Effector memory CD8-positive, alpha-beta T cell (primary cell): ENCODE results near the gene AHSP.
A peak's percentile ranks its signal among the peaks of the same experiment; 100 is the strongest.
"Not testable (repeated sequence)": the region's sequence is repeated elsewhere in the genome, so short reads cannot be mapped to it uniquely, and the experiment has no call there.

ENCODE experiments used
- ATAC-seq: fragments of 150-1000 bp; cut with Tn5 transposase; replicated peaks from 2 replicates; pipeline ENCODE4 v1.10.0; 2021; ENCODE audit warnings: mild to moderate bottlenecking, moderate library complexity
- DNase-seq, 3 experiments: peaks; one replicate each; pipeline ENCODE4 v3.0.0; 2021
- H3K27ac Mint-ChIP-seq, 2 donors: one replicate each; pipeline ENCODE4 v1.8.0; 2022; ENCODE audit warnings: mild to moderate bottlenecking in 2 of 2, mixed read lengths in 2 of 2, moderate library complexity in 2 of 2
- H3K27me3 Mint-ChIP-seq, 2 donors: one replicate each; pipeline ENCODE4 v1.8.0; 2022; ENCODE audit warnings: mixed read lengths in 2 of 2
- H3K36me3 Mint-ChIP-seq: one replicate; pipeline ENCODE4 v1.8.0; 2022; ENCODE audit warnings: mild to moderate bottlenecking, moderate library complexity, mixed read lengths; ENCODE audit not compliant: insufficient read depth
- H3K4me1 Mint-ChIP-seq, 2 donors: one replicate each; pipeline ENCODE4 v1.8.0; 2022; ENCODE audit warnings: low read depth in 2 of 2, mixed read lengths in 2 of 2
- H3K4me3 Mint-ChIP-seq, 2 donors: one replicate each; pipeline ENCODE4 v1.8.0; 2022; ENCODE audit warnings: mild to moderate bottlenecking in 2 of 2, mixed read lengths in 2 of 2, moderate library complexity in 2 of 2
- H3K9me3 Mint-ChIP-seq, 2 donors: one replicate each; pipeline ENCODE4 v1.8.0; 2022; ENCODE audit warnings: mixed read lengths in 2 of 2

AHSP gene

DNA sequence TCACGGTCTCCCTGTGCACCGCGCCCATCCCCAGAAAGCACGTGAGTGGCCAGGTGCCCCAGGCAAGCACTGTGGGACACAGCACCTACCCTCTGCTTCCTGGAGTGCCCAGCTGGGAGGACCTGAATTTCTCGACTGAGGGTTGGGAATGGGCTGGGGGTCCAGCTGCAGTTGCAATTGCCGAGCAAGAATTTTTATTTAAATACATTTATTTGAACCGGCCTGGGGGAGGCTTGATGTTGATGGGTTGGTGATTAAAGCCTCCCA is 38.5 kb upstream of the AHSP start:
- DNase-seq: no peak
- Mint-ChIP-seq H3K27me3 (no peaks in the 10 kb centered on the region), H3K36me3 (peaks cover 15% of the 10 kb centered on the region), H3K9me3 (no peaks in the 10 kb centered on the region), H3K4me3 (peak overlapping the region; percentile 40 to 54), H3K27ac (peak overlapping the region; percentile 44 to 79), H3K4me1 (peaks cover 4 to 8% of the 10 kb centered on the region in 2 donors)
- ATAC-seq: no peak

DNA sequence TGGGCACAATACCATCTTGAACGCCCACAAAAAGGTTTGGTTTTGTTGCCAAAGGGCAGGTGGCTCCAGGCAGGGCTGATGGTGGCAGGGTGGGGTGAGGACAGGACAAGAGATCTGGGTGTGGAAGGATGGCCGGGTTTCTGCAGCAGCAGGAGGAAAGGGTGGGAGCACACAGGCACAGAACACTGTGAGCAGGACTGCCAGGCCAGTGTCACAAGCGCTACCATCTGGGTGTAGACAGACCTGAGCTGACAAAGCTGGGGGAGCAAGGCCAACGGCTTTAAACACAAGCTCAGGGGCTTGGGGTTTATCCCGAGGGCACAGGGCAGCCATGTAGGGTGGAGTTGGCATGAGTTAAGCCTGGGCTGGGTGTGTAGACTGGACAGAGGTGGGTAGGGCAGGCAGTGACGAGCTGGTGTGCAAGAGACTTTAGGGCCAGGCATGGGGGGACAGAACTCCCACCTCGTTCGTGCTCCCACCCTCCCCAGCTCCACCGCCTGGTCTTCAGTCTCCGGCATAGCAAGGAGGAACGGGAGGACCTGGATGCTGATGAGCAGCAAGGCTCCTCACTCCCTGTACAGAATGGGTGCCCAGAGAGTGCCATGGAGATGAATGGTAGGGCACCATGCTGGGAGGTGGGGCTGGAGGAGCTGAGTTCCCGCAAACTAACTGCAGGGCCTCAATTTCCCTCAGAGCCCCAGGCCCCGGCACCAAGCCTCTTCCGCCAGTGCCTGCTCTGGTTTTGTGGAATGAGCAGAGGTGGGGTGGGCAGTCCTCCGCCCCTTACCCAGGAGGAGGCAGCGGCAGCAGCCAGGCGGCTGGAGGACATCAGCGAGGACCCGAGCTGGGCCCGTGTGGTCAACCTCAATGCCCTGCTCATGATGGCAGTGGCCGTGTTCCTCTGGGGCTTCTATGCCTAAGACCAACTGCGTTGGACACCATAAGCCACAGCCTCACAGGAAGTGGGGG is 37.8 kb upstream of the AHSP start:
- Mint-ChIP-seq H3K4me1 (peaks cover 4 to 8% of the 10 kb centered on the region in 2 donors), H3K4me3 (peak overlapping the region in 1 of 2 donors; percentile 29), H3K27me3 (no peaks in the 10 kb centered on the region), H3K27ac (peak overlapping the region; percentile 55 to 79), H3K9me3 (no peaks in the 10 kb centered on the region), H3K36me3 (peaks cover 15% of the 10 kb centered on the region)
- ATAC-seq (no peak), DNase-seq (no peak)

DNA sequence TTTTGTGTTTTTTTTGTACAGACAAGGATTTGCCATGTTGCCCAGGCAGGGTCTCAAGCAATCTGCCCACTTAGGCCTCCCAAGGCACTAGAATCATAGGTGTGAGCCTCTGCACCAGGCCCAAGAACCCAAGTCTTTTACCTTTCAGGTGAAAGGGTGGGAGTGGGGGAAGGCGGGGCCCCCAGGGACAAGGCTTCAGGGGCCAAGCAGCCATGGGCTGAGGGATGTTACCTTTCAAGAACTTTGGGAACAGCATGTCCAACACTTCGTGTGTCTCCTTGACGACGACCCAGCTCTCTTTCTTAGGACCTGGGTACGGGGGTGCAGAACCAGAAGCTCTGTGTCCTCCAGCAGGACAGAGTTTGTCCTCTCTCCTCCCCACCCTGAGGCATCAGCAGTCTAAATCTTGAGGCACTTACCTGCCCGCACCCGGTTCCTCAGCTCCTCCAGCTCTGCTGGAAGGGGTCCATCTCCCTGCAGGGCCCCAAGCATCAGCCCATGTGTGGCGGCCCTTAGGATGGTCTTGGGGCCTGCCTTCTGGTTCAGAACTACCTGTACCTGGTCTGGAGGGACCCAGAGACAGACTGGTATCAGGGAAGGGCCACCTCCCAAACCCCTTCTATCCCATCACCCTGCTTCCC is 35.8 kb upstream of the AHSP start:
- Mint-ChIP-seq H3K36me3 (peaks cover 16% of the 10 kb centered on the region), H3K4me3 (no peak overlapping the region), H3K9me3 (no peaks in the 10 kb centered on the region), H3K27ac (peak overlapping the region in 1 of 2 donors; percentile 55), H3K27me3 (no peaks in the 10 kb centered on the region), H3K4me1 (peaks cover 4 to 6% of the 10 kb centered on the region in 2 donors)
- DNase-seq (no peak), ATAC-seq (no peak)

GRCh38 chr16:31493506-31494125 is 34.1 kb upstream of the AHSP start:
- H3K36me3 Mint-ChIP-seq: peaks cover 23% of the 10 kb centered on the region
- no peak overlapping the region for H3K27ac Mint-ChIP-seq
- H3K27me3 Mint-ChIP-seq: no peaks in the 10 kb centered on the region
- DNase-seq (no peak), ATAC-seq (no peak)
- H3K4me1 Mint-ChIP-seq: peaks cover 2 to 10% of the 10 kb centered on the region in 2 donors
- no peaks in the 10 kb centered on the region for H3K9me3 Mint-ChIP-seq
- H3K4me3 Mint-ChIP-seq: no peak overlapping the region

DNA sequence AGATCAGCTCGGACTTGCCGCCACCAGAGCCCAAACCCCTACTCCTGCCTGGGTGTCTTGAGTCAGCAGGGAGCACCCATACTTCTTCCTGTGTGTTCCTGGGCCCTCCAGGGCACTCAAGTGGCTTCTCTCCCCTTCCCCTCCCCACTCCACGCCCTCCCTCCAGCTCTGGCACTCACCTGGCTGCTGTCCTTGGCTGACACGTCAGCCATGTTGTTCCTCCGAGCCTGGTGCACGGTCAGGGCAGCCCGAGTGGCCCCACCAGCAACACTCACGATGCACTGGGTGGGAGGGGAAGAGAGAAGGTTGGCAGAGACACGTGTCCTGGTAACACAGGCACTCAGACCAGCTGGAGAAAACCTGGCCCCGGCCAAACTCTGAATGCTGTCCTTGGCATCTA is 31.0 kb upstream of the AHSP start:
- H3K9me3 Mint-ChIP-seq: no peaks in the 10 kb centered on the region
- ATAC-seq (no peak), DNase-seq (no peak)
- peaks cover 14% of the 10 kb centered on the region for H3K36me3 Mint-ChIP-seq
- peak overlapping the region in 1 of 2 donors; percentile 83 for H3K27ac Mint-ChIP-seq
- peaks cover 3 to 17% of the 10 kb centered on the region in 2 donors for H3K4me1 Mint-ChIP-seq
- no peaks in the 10 kb centered on the region for H3K27me3 Mint-ChIP-seq
- H3K4me3 Mint-ChIP-seq: no peak overlapping the region

- ATAC-seq (no peak), DNase-seq (no peak)
- Mint-ChIP-seq H3K27ac (no peak overlapping the region), H3K27me3 (no peaks in the 10 kb centered on the region), H3K4me3 (no peak overlapping the region), H3K4me1 (peaks cover 3 to 24% of the 10 kb centered on the region in 2 donors), H3K36me3 (peaks cover 14% of the 10 kb centered on the region), H3K9me3 (no peaks in the 10 kb centered on the region)
Measured at GRCh38 chr16:31498493-31498892, 29.2 kb upstream of the AHSP start.

DNA sequence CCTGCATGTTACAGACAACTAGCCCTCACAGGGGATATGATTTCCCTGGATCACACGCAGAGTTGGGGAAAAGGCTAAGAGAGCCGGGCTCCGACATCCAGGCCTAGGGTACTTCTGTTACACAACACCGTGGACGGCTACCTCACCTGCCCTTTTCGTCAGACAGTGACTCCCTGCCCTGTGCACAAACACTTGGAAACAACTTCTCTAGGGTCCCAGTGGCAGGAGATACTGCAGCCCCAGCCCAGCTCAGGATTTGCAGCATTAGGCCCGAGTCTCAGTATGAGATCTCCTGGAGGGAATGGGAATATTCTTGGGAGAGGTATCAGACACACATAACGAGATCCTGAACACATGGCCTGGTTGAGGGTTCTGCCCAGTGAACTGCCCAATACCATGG is 27.8 kb upstream of the AHSP start:
- no peak for DNase-seq
- Mint-ChIP-seq H3K9me3 (no peaks in the 10 kb centered on the region), H3K4me3 (no peak overlapping the region), H3K36me3 (peaks cover 19% of the 10 kb centered on the region), H3K27me3 (no peaks in the 10 kb centered on the region), H3K4me1 (peaks cover 3 to 29% of the 10 kb centered on the region in 2 donors), H3K27ac (no peak overlapping the region)
- no peak for ATAC-seq

DNA sequence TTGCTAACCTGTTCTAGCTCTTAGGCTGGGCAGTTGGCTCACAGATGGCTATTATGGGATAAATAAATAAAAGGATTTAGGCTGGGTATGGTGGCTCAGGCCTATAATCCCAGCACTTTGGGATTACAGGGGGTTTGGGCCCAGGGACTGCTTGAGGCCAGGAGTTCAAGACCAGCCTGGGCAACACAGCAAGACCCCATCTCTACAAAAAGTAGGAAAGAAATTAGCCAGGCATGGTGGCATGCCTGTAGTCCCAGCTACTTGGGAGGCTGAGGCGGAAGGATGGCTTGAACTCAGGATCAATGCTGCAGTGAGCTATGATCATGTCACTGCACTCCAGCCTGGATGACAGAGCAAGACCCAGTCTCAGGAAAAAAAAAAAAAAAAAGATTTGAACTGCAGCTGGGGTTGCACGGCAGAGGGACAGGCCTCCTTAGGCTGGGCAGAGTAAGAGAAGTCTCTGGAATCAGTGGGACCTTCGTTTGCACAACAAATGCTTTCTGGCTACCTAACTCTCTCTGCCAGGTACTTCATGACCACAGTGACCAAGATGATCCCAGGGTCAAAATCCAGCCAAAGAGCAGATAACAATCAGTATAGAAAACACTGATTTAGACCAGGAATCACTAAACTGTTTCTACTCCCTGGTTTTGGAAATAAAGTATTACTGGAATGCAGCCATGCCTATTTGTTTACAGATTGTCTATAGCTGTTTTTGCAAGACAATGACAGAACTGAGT is 26.3 kb upstream of the AHSP start:
- Mint-ChIP-seq H3K36me3 (peaks cover 15% of the 10 kb centered on the region), H3K27ac (no peak overlapping the region), H3K9me3 (no peaks in the 10 kb centered on the region), H3K4me1 (peaks cover 3 to 38% of the 10 kb centered on the region in 2 donors), H3K4me3 (no peak overlapping the region), H3K27me3 (no peaks in the 10 kb centered on the region)
- DNase-seq: no peak
- ATAC-seq: no peak

DNA sequence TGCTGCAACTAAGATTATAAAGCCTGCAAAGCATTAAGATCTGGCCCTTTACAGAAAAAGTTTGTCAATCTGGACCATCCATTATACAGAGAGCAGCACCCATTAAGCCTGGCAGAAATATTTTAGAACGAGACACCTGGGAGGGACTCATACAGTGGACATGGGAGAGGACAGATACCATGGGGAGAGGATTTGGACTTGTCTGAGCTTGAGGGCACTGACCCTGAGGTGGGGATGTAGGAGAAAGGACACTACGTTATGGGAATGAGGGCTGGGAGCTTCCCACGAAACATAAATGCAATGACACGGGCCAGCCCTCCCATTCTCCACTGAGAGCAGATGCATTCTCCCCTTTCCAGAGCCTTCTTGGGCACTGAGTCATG is 25.7 kb upstream of the AHSP start:
- peaks cover 15% of the 10 kb centered on the region for H3K36me3 Mint-ChIP-seq
- no peaks in the 10 kb centered on the region for H3K9me3 Mint-ChIP-seq
- DNase-seq (no peak), ATAC-seq (no peak)
- H3K4me1 Mint-ChIP-seq: peaks cover 3 to 39% of the 10 kb centered on the region in 2 donors
- H3K4me3 Mint-ChIP-seq: no peak overlapping the region
- H3K27ac Mint-ChIP-seq: no peak overlapping the region
- H3K27me3 Mint-ChIP-seq: no peaks in the 10 kb centered on the region

- H3K4me3 Mint-ChIP-seq: no peak overlapping the region
- peaks cover 11% of the 10 kb centered on the region for H3K36me3 Mint-ChIP-seq
- no peaks in the 10 kb centered on the region for H3K27me3 Mint-ChIP-seq
- peaks cover 9 to 38% of the 10 kb centered on the region in 2 donors for H3K4me1 Mint-ChIP-seq
- no peak for ATAC-seq
- no peak for DNase-seq
- no peaks in the 10 kb centered on the region for H3K9me3 Mint-ChIP-seq
- peak overlapping the region in 1 of 2 donors; percentile 17 for H3K27ac Mint-ChIP-seq
Measured at GRCh38 chr16:31502981-31503380, 24.7 kb upstream of the AHSP start.

DNA sequence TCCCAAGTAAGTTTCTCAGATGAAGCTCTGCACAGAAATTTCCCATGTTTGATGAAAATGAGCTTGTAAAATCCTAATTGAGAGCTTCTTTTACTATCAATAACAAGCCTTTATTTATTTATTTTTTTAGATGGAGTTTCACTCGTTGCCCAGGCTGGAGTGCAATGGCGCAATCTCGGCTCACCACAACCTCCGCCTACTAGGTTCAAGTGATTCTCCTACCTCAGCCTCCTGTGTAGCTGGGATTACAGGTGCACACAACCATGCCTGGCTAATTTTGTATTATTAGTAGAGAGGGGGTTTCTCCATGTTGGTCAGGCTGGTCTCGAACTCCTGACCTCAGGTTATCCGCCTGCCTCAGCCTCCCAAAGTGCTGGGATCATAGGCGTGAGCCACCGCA is 24.1 kb upstream of the AHSP start:
- H3K27me3 Mint-ChIP-seq, H3K4me3 Mint-ChIP-seq, H3K27ac Mint-ChIP-seq, ATAC-seq, DNase-seq, H3K9me3 Mint-ChIP-seq: not testable (repeated sequence)
- peaks cover 9 to 37% of the 10 kb centered on the region in 2 donors for H3K4me1 Mint-ChIP-seq
- H3K36me3 Mint-ChIP-seq: peaks cover 12% of the 10 kb centered on the region

- H3K4me1 Mint-ChIP-seq: peaks cover 15 to 43% of the 10 kb centered on the region in 2 donors
- H3K9me3 Mint-ChIP-seq: no peaks in the 10 kb centered on the region
- DNase-seq (no peak), ATAC-seq (no peak)
- H3K27me3 Mint-ChIP-seq: no peaks in the 10 kb centered on the region
- H3K36me3 Mint-ChIP-seq: peaks cover 14% of the 10 kb centered on the region
- H3K27ac Mint-ChIP-seq: peak overlapping the region in 1 of 2 donors; percentile 45
- no peak overlapping the region for H3K4me3 Mint-ChIP-seq
Measured at GRCh38 chr16:31504159-31504558, 23.5 kb upstream of the AHSP start.

DNA sequence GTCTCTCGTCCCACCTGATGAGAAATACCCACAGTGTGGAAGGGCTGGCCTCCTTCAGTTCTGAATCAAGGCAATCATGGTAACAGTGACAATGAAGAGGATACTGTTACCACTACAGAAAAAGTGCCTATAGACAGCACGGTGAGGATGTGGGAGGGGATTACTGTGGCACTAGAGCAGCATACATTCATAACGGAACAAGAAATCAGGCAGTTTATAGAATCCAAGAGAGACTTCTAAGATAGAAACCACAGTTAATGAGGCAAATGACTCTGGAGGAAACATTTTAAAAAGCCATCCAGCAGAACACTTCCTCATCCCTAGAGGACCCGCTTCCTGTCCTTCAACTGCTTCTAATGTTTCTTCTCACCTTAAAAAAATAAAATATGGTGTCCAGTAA is 22.2 kb upstream of the AHSP start:
- DNase-seq (no peak), ATAC-seq (no peak)
- H3K27me3 Mint-ChIP-seq: no peaks in the 10 kb centered on the region
- H3K4me1 Mint-ChIP-seq: peaks cover 20 to 40% of the 10 kb centered on the region in 2 donors
- peak overlapping the region; percentile 13 to 45 for H3K27ac Mint-ChIP-seq
- peaks cover 14% of the 10 kb centered on the region for H3K36me3 Mint-ChIP-seq
- H3K9me3 Mint-ChIP-seq: no peaks in the 10 kb centered on the region
- H3K4me3 Mint-ChIP-seq: no peak overlapping the region
